GM12801 (cell line): ENCODE measurements around the gene ATOX1.

Source experiments
- TF ChIP-seq, protein P1 (sequence below): IDR thresholded peaks from one replicate; pipeline ENCODE4 v1.5.1; 2011; ENCODE audit warnings: control low read depth; ENCODE audit not compliant: insufficient read length; ENCODE audit errors: extremely low read depth

ATOX1 gene

GRCh38 chr5:151738125-151738848, 20.1 kb downstream of the ATOX1 start:
- TF ChIP-seq, protein P1, sequence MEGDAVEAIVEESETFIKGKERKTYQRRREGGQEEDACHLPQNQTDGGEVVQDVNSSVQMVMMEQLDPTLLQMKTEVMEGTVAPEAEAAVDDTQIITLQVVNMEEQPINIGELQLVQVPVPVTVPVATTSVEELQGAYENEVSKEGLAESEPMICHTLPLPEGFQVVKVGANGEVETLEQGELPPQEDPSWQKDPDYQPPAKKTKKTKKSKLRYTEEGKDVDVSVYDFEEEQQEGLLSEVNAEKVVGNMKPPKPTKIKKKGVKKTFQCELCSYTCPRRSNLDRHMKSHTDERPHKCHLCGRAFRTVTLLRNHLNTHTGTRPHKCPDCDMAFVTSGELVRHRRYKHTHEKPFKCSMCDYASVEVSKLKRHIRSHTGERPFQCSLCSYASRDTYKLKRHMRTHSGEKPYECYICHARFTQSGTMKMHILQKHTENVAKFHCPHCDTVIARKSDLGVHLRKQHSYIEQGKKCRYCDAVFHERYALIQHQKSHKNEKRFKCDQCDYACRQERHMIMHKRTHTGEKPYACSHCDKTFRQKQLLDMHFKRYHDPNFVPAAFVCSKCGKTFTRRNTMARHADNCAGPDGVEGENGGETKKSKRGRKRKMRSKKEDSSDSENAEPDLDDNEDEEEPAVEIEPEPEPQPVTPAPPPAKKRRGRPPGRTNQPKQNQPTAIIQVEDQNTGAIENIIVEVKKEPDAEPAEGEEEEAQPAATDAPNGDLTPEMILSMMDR, result no peak

DNA sequence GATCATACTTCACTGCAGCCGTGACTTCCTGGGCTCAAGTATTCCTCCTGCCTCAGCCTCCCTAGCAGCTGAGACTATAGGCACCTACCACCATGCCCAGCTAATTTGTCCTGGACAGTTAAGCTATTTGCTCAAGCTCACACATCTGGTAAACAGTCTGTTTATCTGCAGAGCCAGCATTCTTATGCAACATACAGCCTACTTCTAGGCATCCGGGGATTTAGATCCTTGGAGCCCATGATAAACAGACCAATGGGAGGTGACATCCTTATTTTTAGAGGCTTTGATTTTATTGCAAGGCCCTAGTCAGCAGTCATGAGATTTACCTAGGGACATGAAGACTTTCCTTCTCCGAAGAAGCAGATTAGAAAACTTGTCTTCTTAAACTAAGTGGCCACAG, 21.0 kb downstream of the ATOX1 start:
- TF ChIP-seq, protein P1, result no peak

GRCh38 chr5:151735646-151736045, 22.8 kb downstream of the ATOX1 start:
- TF ChIP-seq, protein P1, result no peak

DNA sequence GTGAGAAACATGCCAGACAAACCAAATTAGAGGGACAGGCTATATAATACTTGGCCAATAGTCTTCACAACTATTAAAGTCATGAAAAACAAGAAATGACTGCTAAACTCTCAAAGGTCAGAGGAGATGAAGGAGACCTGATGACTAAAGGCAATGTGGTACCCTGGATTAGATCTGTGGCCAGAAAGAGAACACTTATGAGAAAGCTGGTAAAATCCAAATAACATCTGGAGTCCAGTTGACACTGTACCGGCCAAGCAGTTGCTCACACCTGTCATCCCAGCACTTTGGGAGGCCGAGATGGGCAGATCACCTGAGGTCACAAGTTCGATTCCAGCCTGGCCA, 24.4 kb downstream of the ATOX1 start:
- TF ChIP-seq, protein P1, result no peak

- TF ChIP-seq, protein P1, result no peak
Observed at GRCh38 chr5:151733358-151734063, 24.9 kb downstream of the ATOX1 start.

- TF ChIP-seq, protein P1, result no peak
Observed at GRCh38 chr5:151730381-151730780, 28.1 kb downstream of the ATOX1 start.

DNA sequence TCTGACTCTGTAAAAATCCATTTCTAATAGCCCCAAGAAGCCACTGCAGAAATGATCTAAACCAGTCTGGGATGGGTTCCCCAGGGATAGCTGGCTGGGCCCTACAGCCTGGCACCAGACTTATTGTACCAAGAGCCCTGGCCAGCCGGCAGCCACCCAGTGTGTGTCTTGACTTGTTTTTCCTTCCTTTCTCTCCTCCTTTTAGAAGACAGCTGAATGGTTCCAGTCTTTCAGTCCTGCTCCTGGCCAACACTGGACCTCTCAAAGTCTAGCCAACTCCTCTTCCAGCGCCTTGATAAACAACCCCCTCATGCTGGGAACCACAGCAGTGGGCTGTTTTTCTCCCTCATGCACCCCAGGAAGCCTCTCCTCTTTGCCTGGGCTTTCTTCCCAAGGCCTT, 34.1 kb downstream of the ATOX1 start:
- TF ChIP-seq, protein P1, result no peak
